Tibial nerve (tissue), 4 donors: ENCODE results near the gene SLC37A1. TPM values are rescaled to one million over a fixed set of nuclear protein-coding genes. Genes with fewer than 3 reads are reported as not detected.

Source experiments
- DNase-seq, 2 donors: peaks; one replicate each; pipeline ENCODE4 v3.0.0-alpha.2; 2019; ENCODE audit warnings: low spot score in 2 of 2
- H3K27ac ChIP-seq, 4 donors: fragments of 200-600 bp; sonication (generic) in 3 of 4; one replicate each; pipeline ENCODE4 v1.5.1; 2017 to 2019; ENCODE audit warnings: mild to moderate bottlenecking in 1 of 4
- H3K27me3 ChIP-seq, 2 donors: fragments of 200-600 bp; sonication (generic) in 1 of 2; one replicate each; pipeline versions ENCODE4 v1.5.1 to v1.6.0; 2017 to 2019
- H3K36me3 ChIP-seq, 3 donors: fragments of 200-600 bp; sonication (generic); one replicate each; pipeline ENCODE4 v1.5.1; 2018 to 2019
- H3K4me1 ChIP-seq, 4 donors: fragments of 200-600 bp; sonication (generic) in 3 of 4; one replicate each; pipeline ENCODE4 v1.5.1; 2017 to 2019
- H3K4me3 ChIP-seq, 4 donors: fragments of 200-600 bp; sonication (generic) in 3 of 4; one replicate each; pipeline ENCODE4 v1.5.1; 2017 to 2019; ENCODE audit warnings: mild to moderate bottlenecking in 1 of 4, moderate library complexity in 1 of 4
- H3K9me3 ChIP-seq, 4 donors: fragments of 200-600 bp; sonication (generic) in 3 of 4; one replicate each; pipeline ENCODE4 v1.5.1; 2017 to 2019
- CTCF ChIP-seq, 5 experiments: fragments of 200-600 bp in 3 of 5; fragments of 450-650 bp in 2 of 5; sonication (generic) in 3 of 5; IDR thresholded peaks; one replicate each; pipeline ENCODE4 v1.5.1; 2016 to 2019; ENCODE audit warnings: antibody characterized with exemption in 5 of 5, mild to moderate bottlenecking in 3 of 5, moderate library complexity in 2 of 5
- EP300 ChIP-seq, 2 donors: sonication (generic); formaldehyde crosslinking; IDR thresholded peaks; one replicate each; pipeline ENCODE4 v1.6.1; 2017; ENCODE audit warnings: antibody characterized with exemption in 2 of 2, mild to moderate bottlenecking in 1 of 2
- POLR2A ChIP-seq, 2 donors: fragments of 450-650 bp; IDR thresholded peaks; one replicate each; pipeline ENCODE4 v1.6.1; 2017; ENCODE audit warnings: antibody characterized with exemption in 2 of 2, mild to moderate bottlenecking in 2 of 2, moderate library complexity in 2 of 2
- WGBS, 2 donors: methylation state at CpG; one replicate each; pipeline ENCODE4 v1.1.5; 2018; 5-methylcytosine and 5-hydroxymethylcytosine counted together
- total RNA-seq, 4 donors: library from RNA; depleted of rRNA; stranded (reverse); fragments of >200 nt; gene quantifications; one replicate each; pipeline ENCODE4 v1.1.0, GENCODE V29; 2016

SLC37A1 gene
- total RNA-seq, 4 donors from 2014 or later: 4.4 to 6.7 (median 5.0) TPM

GRCh38 chr21:42587036-42587435 lies 73.4 kb downstream of the SLC37A1 start:
- no peak overlapping the region for H3K4me3 ChIP-seq
- TF ChIP-seq POLR2A (IDR thresholded peaks at IDR 0.05): no peak
- no peak for TF ChIP-seq CTCF (IDR thresholded peaks at IDR 0.05)
- TF ChIP-seq EP300 (IDR thresholded peaks at IDR 0.05): no peak
- no peaks in the 10 kb centered on the region for H3K4me1 ChIP-seq
- H3K36me3 ChIP-seq: no peaks in the 10 kb centered on the region
- WGBS, 2 donors: 87% methylated on average over 15 of the region's 15 CpGs
- H3K27ac ChIP-seq: no peak overlapping the region
- H3K9me3 ChIP-seq: no peaks in the 10 kb centered on the region
- DNase-seq: no peak
- no peaks in the 10 kb centered on the region for H3K27me3 ChIP-seq

- no peaks in the 10 kb centered on the region for H3K36me3 ChIP-seq
- DNase-seq: no peak
- WGBS, 2 donors: 55 to 66% methylated on average over 20 of the region's 20 CpGs
- no peaks in the 10 kb centered on the region for H3K9me3 ChIP-seq
- no peak for TF ChIP-seq EP300 (IDR thresholded peaks at IDR 0.05)
- TF ChIP-seq CTCF (IDR thresholded peaks at IDR 0.05): no peak
- TF ChIP-seq POLR2A (IDR thresholded peaks at IDR 0.05): no peak
- H3K27ac ChIP-seq: no peak overlapping the region
- H3K4me3 ChIP-seq: no peak overlapping the region
- peaks cover 0 to 12% (median 5%) of the 10 kb centered on the region in 4 donors for H3K4me1 ChIP-seq
- no peaks in the 10 kb centered on the region for H3K27me3 ChIP-seq
Observed at GRCh38 chr21:42590431-42591131, 76.9 kb downstream of the SLC37A1 start.

GRCh38 chr21:42591170-42591869 lies 77.7 kb downstream of the SLC37A1 start:
- DNase-seq: no peak
- Histone ChIP-seq H3K4me3 (no peak overlapping the region), H3K4me1 (peaks cover 0 to 12% (median 5%) of the 10 kb centered on the region in 4 donors), H3K9me3 (no peaks in the 10 kb centered on the region), H3K27ac (no peak overlapping the region), H3K36me3 (no peaks in the 10 kb centered on the region), H3K27me3 (no peaks in the 10 kb centered on the region)
- WGBS, 2 donors: 61 to 62% methylated on average over 18 of the region's 18 CpGs
- TF ChIP-seq CTCF (IDR thresholded peaks at IDR 0.05): no peak
- TF ChIP-seq POLR2A (IDR thresholded peaks at IDR 0.05): no peak
- TF ChIP-seq EP300 (IDR thresholded peaks at IDR 0.05): no peak

- peaks cover 0 to under 1% (median 0%) of the 10 kb centered on the region in 4 donors for H3K9me3 ChIP-seq
- WGBS, 2 donors: 87 to 88% methylated on average over 19 of the region's 19 CpGs
- TF ChIP-seq CTCF (IDR thresholded peaks at IDR 0.05) (no peak), POLR2A (IDR thresholded peaks at IDR 0.05) (no peak), EP300 (IDR thresholded peaks at IDR 0.05) (no peak)
- H3K4me3 ChIP-seq: no peak overlapping the region
- no peak overlapping the region for H3K27ac ChIP-seq
- no peaks in the 10 kb centered on the region for H3K36me3 ChIP-seq
- peaks cover 0 to 12% (median 5%) of the 10 kb centered on the region in 4 donors for H3K4me1 ChIP-seq
- H3K27me3 ChIP-seq: no peaks in the 10 kb centered on the region
- no peak for DNase-seq
Observed at GRCh38 chr21:42592156-42592820, 78.6 kb downstream of the SLC37A1 start.
